HCT116 (cell line): ENCODE results near the gene NUCB1. TPM values are rescaled to one million over a fixed set of nuclear protein-coding genes. Genes with fewer than 3 reads are reported as not detected.

ENCODE experiments used
- ATAC-seq: fragments of 200-7000 bp; cut with Tn5 transposase; 2 replicates; pipeline ENCODE4 v1.9.1; 2020; ENCODE audit warnings: mild to moderate bottlenecking, moderate library complexity
- BruUV-seq: library from RNA; stranded (reverse); fragments of 400-500 nt; replicated peaks from 2 replicates; lab custom pipeline; 2021; lab: Mats Ljungman, UMichigan
- CTCF ChIA-PET: fragments of 300-600 bp; sonication (Branson Sonifier 250); formaldehyde crosslinking; loops from one replicate; lab custom pipeline; 2021; ENCODE audit warnings: antibody characterized with exemption; lab: Charles Lee
- POLR2A ChIA-PET: fragments of 300-600, 350-600 bp; sonication (Branson Sonifier 250); formaldehyde crosslinking; loops from one replicate; lab custom pipeline; 2021; ENCODE audit warnings: antibody characterized with exemption; lab: Charles Lee
- RAD21 ChIA-PET, 2 experiments: fragments of 300-600 bp; sonication (Branson Sonifier 250); formaldehyde crosslinking; loops; one replicate each; lab custom pipeline; 2023; ENCODE audit warnings: low total read pairs in 2 of 2; ENCODE audit not compliant: uncharacterized antibody in 2 of 2, unreplicated experiment in 2 of 2, low non-redundant PET in 1 of 2; lab: Charles Lee
- DNase-seq: peaks from one replicate; pipeline ENCODE4 v3.0.0-alpha.2; 2010; ENCODE audit warnings: low read depth, low spot score
- H2AFZ ChIP-seq: fragments of 200-600 bp; shearing (Covaris generic), sonication (generic); 2 replicates; pipeline ENCODE4 v1.6.1; 2017; ENCODE audit warnings: low read depth, mixed run types, mixed read lengths, antibody characterized with exemption, low read length; ENCODE audit not compliant: poor library complexity, severe bottlenecking
- H3K27ac ChIP-seq: 2 replicates; pipeline ENCODE4 v1.5.1; 2012; ENCODE audit warnings: low read depth, low read length
- H3K27me3 ChIP-seq: fragments of 200-600 bp; sonication (generic); 2 replicates; pipeline ENCODE4 v1.6.1; 2016; ENCODE audit warnings: mixed run types, low read length, mixed read lengths; ENCODE audit not compliant: insufficient read depth
- H3K36me3 ChIP-seq, 2 experiments: fragments of 200-500 bp in 1 of 2; fragments of 200-600 bp in 1 of 2; sonication (Bioruptor generic) in 1 of 2; sonication (generic) in 1 of 2; 2 replicates each; pipeline versions ENCODE4 v1.5.1 to v1.6.1; 2014 to 2016; ENCODE audit warnings: low read length in 2 of 2, inconsistent platforms in 1 of 2, mixed read lengths in 1 of 2, mixed run types in 1 of 2; ENCODE audit not compliant: insufficient read depth in 2 of 2, control insufficient read depth in 1 of 2
- H3K4me1 ChIP-seq, 2 experiments: fragments of 200-600 bp in 1 of 2; sonication (generic) in 1 of 2; 2 replicates each; pipeline versions ENCODE4 v1.5.1 to v1.6.1; 2012 to 2017; ENCODE audit warnings: low read length in 2 of 2, inconsistent platforms in 1 of 2, mild to moderate bottlenecking in 1 of 2, mixed read lengths in 1 of 2, mixed run types in 1 of 2, moderate library complexity in 1 of 2; ENCODE audit not compliant: insufficient read depth in 2 of 2, control insufficient read depth in 1 of 2
- H3K4me2 ChIP-seq: fragments of 200-600 bp; sonication (generic); 2 replicates; pipeline ENCODE4 v1.6.1; 2017; ENCODE audit warnings: mixed run types, low read length, mixed read lengths
- H3K4me3 ChIP-seq, 2 experiments: fragments of 200-600 bp in 1 of 2; sonication (generic) in 1 of 2; replicated peaks in 1 of 2; 2 replicates each; pipeline ENCODE4 v1.5.1; 2011 to 2016; ENCODE audit warnings: low read length in 2 of 2, control low read depth in 1 of 2, low read depth in 1 of 2, mild to moderate bottlenecking in 1 of 2, mixed read lengths in 1 of 2, mixed run types in 1 of 2
- H3K79me2 ChIP-seq: fragments of 200-600 bp; sonication (generic); 2 replicates; pipeline ENCODE4 v1.6.1; 2017; ENCODE audit warnings: mild to moderate bottlenecking, mixed run types, low read length, moderate library complexity, mixed read lengths; ENCODE audit not compliant: insufficient read depth
- H3K9ac ChIP-seq: fragments of 200-600 bp; sonication (generic); 2 replicates; pipeline ENCODE4 v1.6.1; 2016; ENCODE audit warnings: low read length, mixed read lengths
- H3K9me2 ChIP-seq: fragments of 200-600 bp; sonication (generic), shearing (Covaris generic); 2 replicates; pipeline ENCODE4 v1.6.1; 2017; ENCODE audit warnings: mixed run types, mild to moderate bottlenecking, moderate library complexity; ENCODE audit not compliant: insufficient read depth
- H3K9me3 ChIP-seq, 2 experiments: fragments of 200-500 bp in 1 of 2; fragments of 200-600 bp in 1 of 2; sonication (Bioruptor generic) in 1 of 2; sonication (generic) in 1 of 2; 2 replicates each; pipeline ENCODE4 v1.6.1; 2014 to 2017; ENCODE audit warnings: low read length in 2 of 2, mixed read lengths in 2 of 2, inconsistent platforms in 1 of 2, low read depth in 1 of 2, mild to moderate bottlenecking in 1 of 2, mixed run types in 1 of 2, moderate library complexity in 1 of 2; ENCODE audit not compliant: control insufficient read depth in 1 of 2, insufficient read depth in 1 of 2
- H4K20me1 ChIP-seq: fragments of 200-600 bp; sonication (generic), shearing (Covaris generic); 2 replicates; pipeline ENCODE4 v1.6.1; 2017; ENCODE audit warnings: mixed run types, mild to moderate bottlenecking, moderate library complexity; ENCODE audit not compliant: insufficient read depth
- FOSL1 ChIP-seq: IDR thresholded peaks from 2 replicates; pipeline ENCODE4 v1.6.1; 2012; ENCODE audit warnings: low read depth
- POLR2A ChIP-seq: IDR thresholded peaks from 2 replicates; pipeline ENCODE4 v1.7.0; 2011; ENCODE audit warnings: borderline replicate concordance; ENCODE audit not compliant: insufficient read depth, insufficient read length; ENCODE audit errors: extremely low read depth
- RAD21 ChIP-seq: IDR thresholded peaks from 2 replicates; pipeline ENCODE4 v1.6.1; 2012; ENCODE audit warnings: low read depth, mild to moderate bottlenecking
- ZNF274 ChIP-seq: fragments of 200-500 bp; sonication (Bioruptor generic); IDR thresholded peaks from 2 replicates; pipeline ENCODE4 v1.6.1; 2014; ENCODE audit warnings: mild to moderate bottlenecking, low read depth, low read length, inconsistent platforms
- intact Hi-C: fragments of 100-400 bp; cut with micrococcal nuclease; formaldehyde crosslinking; loops from 2 replicates; pipeline ENCODE4 v1.10.0; 2022
- total RNA-seq: library from RNA; stranded (reverse); gene quantifications from one replicate; pipeline ENCODE4 v1.2.1, GENCODE V29; 2021; ENCODE audit not compliant: unreplicated experiment
- TF ChIP-seq, protein P1 (sequence below): IDR thresholded peaks from 2 replicates; pipeline ENCODE4 v1.6.1; 2012; ENCODE audit warnings: low read depth
- TF ChIP-seq, protein P2 (sequence below), 3 experiments: fragments of 200-600 bp in 1 of 3; sonication (generic) in 1 of 3; IDR thresholded peaks in 2 of 3; conservative IDR thresholded peaks in 1 of 3; 2 replicates each; pipeline ENCODE4 v1.5.1; 2012 to 2017; ENCODE audit warnings: low read depth in 2 of 3, low read length in 2 of 3, antibody characterized with exemption in 1 of 3, borderline replicate concordance in 1 of 3, control low read depth in 1 of 3, mild to moderate bottlenecking in 1 of 3, mixed read lengths in 1 of 3, mixed run types in 1 of 3, moderate library complexity in 1 of 3; ENCODE audit not compliant: insufficient read depth in 1 of 3

NUCB1 gene
- total RNA-seq, 1 experiment from 2014 or later = 88.8 TPM

DNA sequence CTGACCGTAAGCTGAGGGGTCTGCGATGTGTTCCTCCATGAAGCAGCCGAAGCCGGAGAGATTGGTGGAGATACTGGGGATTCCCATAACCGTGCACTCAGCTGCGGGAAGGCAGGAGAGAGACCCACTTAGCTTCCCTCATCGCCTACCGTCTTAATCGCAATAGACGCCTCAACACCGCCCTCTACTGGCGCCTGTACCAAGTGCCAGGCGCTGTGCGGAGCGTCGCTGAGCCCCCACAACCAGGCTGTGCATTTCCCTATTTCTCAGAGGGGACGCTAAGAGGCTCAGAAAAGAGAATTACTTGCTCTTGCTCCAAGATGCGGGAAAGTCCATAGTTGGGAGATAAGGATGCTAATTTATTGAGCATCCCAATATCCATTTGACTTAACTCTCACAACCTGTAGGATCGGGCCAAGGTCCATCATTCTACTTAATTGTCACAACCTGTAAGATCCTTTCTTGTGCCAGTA is 70.8 kb downstream of the NUCB1 start:
- Histone ChIP-seq H3K9ac (no peak overlapping the region), H3K4me1 (peaks cover 0 to 22% of the 10 kb centered on the region in 2 experiments; a peak in 3 of 4 replicates), H2AFZ (no peak overlapping the region), H3K79me2 (peaks cover 7% of the 10 kb centered on the region), H3K4me3 (no peak overlapping the region), H3K9me3 (no peaks in the 10 kb centered on the region), H3K4me2 (no peak overlapping the region), H3K36me3 (peaks cover 14 to 35% of the 10 kb centered on the region in 2 experiments; a peak in 3 of 4 replicates), H4K20me1 (peaks cover 7% of the 10 kb centered on the region; the same call in 1 of the 2 replicates), H3K27me3 (no peaks in the 10 kb centered on the region), H3K9me2 (no peaks in the 10 kb centered on the region), H3K27ac (no peak overlapping the region)
- CTCF ChIA-PET = interaction anchor here (0.7 to 3.2 kb wide), 28 partner anchors 9 to 630 kb away, joined by 3 to 28 read pairs (median 4); partner anchors contain the start of genes BAX, CA11, DHDH and GYS1
- no TSS peak for BruUV-seq
- intact Hi-C loops = loop anchor here (1.0 kb wide), 2 partner anchors 136 to 183 kb away; no protein-coding TSS in a partner anchor
- TF ChIP-seq POLR2A (no peak), ZNF274 (no peak), FOSL1 (no peak), RAD21 (peak; percentile 88)
- TF ChIP-seq, protein P1, sequence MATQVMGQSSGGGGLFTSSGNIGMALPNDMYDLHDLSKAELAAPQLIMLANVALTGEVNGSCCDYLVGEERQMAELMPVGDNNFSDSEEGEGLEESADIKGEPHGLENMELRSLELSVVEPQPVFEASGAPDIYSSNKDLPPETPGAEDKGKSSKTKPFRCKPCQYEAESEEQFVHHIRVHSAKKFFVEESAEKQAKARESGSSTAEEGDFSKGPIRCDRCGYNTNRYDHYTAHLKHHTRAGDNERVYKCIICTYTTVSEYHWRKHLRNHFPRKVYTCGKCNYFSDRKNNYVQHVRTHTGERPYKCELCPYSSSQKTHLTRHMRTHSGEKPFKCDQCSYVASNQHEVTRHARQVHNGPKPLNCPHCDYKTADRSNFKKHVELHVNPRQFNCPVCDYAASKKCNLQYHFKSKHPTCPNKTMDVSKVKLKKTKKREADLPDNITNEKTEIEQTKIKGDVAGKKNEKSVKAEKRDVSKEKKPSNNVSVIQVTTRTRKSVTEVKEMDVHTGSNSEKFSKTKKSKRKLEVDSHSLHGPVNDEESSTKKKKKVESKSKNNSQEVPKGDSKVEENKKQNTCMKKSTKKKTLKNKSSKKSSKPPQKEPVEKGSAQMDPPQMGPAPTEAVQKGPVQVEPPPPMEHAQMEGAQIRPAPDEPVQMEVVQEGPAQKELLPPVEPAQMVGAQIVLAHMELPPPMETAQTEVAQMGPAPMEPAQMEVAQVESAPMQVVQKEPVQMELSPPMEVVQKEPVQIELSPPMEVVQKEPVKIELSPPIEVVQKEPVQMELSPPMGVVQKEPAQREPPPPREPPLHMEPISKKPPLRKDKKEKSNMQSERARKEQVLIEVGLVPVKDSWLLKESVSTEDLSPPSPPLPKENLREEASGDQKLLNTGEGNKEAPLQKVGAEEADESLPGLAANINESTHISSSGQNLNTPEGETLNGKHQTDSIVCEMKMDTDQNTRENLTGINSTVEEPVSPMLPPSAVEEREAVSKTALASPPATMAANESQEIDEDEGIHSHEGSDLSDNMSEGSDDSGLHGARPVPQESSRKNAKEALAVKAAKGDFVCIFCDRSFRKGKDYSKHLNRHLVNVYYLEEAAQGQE = no peak
- TF ChIP-seq, protein P2, sequence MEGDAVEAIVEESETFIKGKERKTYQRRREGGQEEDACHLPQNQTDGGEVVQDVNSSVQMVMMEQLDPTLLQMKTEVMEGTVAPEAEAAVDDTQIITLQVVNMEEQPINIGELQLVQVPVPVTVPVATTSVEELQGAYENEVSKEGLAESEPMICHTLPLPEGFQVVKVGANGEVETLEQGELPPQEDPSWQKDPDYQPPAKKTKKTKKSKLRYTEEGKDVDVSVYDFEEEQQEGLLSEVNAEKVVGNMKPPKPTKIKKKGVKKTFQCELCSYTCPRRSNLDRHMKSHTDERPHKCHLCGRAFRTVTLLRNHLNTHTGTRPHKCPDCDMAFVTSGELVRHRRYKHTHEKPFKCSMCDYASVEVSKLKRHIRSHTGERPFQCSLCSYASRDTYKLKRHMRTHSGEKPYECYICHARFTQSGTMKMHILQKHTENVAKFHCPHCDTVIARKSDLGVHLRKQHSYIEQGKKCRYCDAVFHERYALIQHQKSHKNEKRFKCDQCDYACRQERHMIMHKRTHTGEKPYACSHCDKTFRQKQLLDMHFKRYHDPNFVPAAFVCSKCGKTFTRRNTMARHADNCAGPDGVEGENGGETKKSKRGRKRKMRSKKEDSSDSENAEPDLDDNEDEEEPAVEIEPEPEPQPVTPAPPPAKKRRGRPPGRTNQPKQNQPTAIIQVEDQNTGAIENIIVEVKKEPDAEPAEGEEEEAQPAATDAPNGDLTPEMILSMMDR (IDR thresholded peaks at IDR 0.05 in 2 of 3, conservative IDR thresholded peaks at IDR 0.05 in 1 of 3; ENCODE audit: borderline replicate concordance in 1 of 3, insufficient read depth in 1 of 3, low read depth in 2 of 3, low read length in 2 of 3) = peak in 2 of 3 experiments; percentile 94 to 95; a peak in 4 of 6 replicates
- RAD21 ChIA-PET = interaction anchor here in 1 of 2 experiments (0.5 to 0.9 kb wide), 4 partner anchors 10 to 176 kb away, joined by 3 to 4 read pairs (median 3); no protein-coding TSS in a partner anchor
- no peak for DNase-seq
- peak; percentile 71 for ATAC-seq
- POLR2A ChIA-PET = interaction anchor here (0.8 to 1.9 kb wide), 5 partner anchors 9 to 99 kb away, joined by 3 to 11 read pairs (median 3); partner anchors contain the start of genes BAX, DHDH, GYS1 and PPP1R15A

Other genes starting within 250 kb of the NUCB1 start
- gene NTN5, start 227.3 kb upstream of the NUCB1 start, total RNA-seq = 3.1 TPM
- 12.5 TPM for gene FUT2, start 204.3 kb upstream of the NUCB1 start, total RNA-seq
- gene MAMSTR, start 180.6 kb upstream of the NUCB1 start, total RNA-seq = 1.3 TPM
- 1.9 TPM for gene RASIP1, start 159.7 kb upstream of the NUCB1 start, total RNA-seq
- 1.7 TPM for gene IZUMO1, start 153.4 kb upstream of the NUCB1 start, total RNA-seq
- gene FUT1, start 147.7 kb upstream of the NUCB1 start, total RNA-seq = 14.1 TPM
- 0.81 TPM for gene FGF21, start 144.8 kb upstream of the NUCB1 start, total RNA-seq
- gene BCAT2, start 89.3 kb upstream of the NUCB1 start, total RNA-seq = 66.1 TPM
- gene HSD17B14, start 63.8 kb upstream of the NUCB1 start, total RNA-seq = 3.9 TPM
- gene PLEKHA4, start 31.7 kb upstream of the NUCB1 start, total RNA-seq = 20.4 TPM
- 50.3 TPM for gene PPP1R15A, start 27.9 kb upstream of the NUCB1 start, total RNA-seq
- gene TULP2, start 1.6 kb upstream of the NUCB1 start, total RNA-seq = not detected
- 8.6 TPM for gene DHDH, start 33.4 kb downstream of the NUCB1 start, total RNA-seq
- 96.4 TPM for gene BAX, start 54.6 kb downstream of the NUCB1 start, total RNA-seq
- gene FTL, start 65.0 kb downstream of the NUCB1 start, total RNA-seq = 1,885 TPM
- 50.7 TPM for gene GYS1, start 93.0 kb downstream of the NUCB1 start, total RNA-seq
- gene RUVBL2, start 93.6 kb downstream of the NUCB1 start, total RNA-seq = 270 TPM
- gene LHB, start 116.8 kb downstream of the NUCB1 start, total RNA-seq = 3.7 TPM
- not detected for gene CGB3, start 124.0 kb downstream of the NUCB1 start, total RNA-seq
- 5.0 TPM for gene CGB2, start 131.6 kb downstream of the NUCB1 start, total RNA-seq
- gene CGB1, start 136.6 kb downstream of the NUCB1 start, total RNA-seq = 0.76 TPM
- not detected for gene CGB5, start 143.5 kb downstream of the NUCB1 start, total RNA-seq
- gene CGB8, start 148.8 kb downstream of the NUCB1 start, total RNA-seq = 0.34 TPM
- 5.4 TPM for gene CGB7, start 157.4 kb downstream of the NUCB1 start, total RNA-seq
- gene NTF4, start 164.5 kb downstream of the NUCB1 start, total RNA-seq = 1.7 TPM
- gene KCNA7, start 172.4 kb downstream of the NUCB1 start, total RNA-seq = not detected
- gene SNRNP70, start 185.1 kb downstream of the NUCB1 start, total RNA-seq = 236 TPM
- 7.2 TPM for gene LIN7B, start 214.1 kb downstream of the NUCB1 start, total RNA-seq
- 2.2 TPM for gene C19orf73, start 218.8 kb downstream of the NUCB1 start, total RNA-seq
- 28.1 TPM for gene PPFIA3, start 219.2 kb downstream of the NUCB1 start, total RNA-seq